Kidney (tissue), 14 donors: ENCODE measurements around the gene CD79A. TPM values are rescaled to one million over a fixed set of nuclear protein-coding genes. Genes with fewer than 3 reads are reported as not detected.

ENCODE experiments used
- DNase-seq, 5 donors: peaks; one replicate each; pipeline ENCODE4 v3.0.0-alpha.2; 2013 to 2020
- FAIRE-seq: peaks from 2 replicates; lab custom pipeline; 2012; peaks lifted over from hg19 to GRCh38; lab: Jason Lieb, UNC
- H3K27ac ChIP-seq, 2 donors: one replicate each; pipeline ENCODE4 v1.7.0; 2013; ENCODE audit warnings: low read depth in 2 of 2, low read length in 2 of 2, inconsistent platforms in 1 of 2
- H3K27me3 ChIP-seq: one replicate; pipeline ENCODE4 v1.7.1; 2013; ENCODE audit warnings: low read length, inconsistent platforms; ENCODE audit not compliant: control insufficient read depth, insufficient read depth
- H3K36me3 ChIP-seq, 3 donors: one replicate each; pipeline versions ENCODE4 v1.7.0 to v1.7.1; 2013; ENCODE audit warnings: low read length in 3 of 3, control low read depth in 1 of 3, inconsistent platforms in 1 of 3; ENCODE audit not compliant: insufficient read depth in 3 of 3, control insufficient read depth in 2 of 3
- H3K4me1 ChIP-seq, 3 donors: one replicate each; pipeline versions ENCODE4 v1.7.0 to v1.7.1; 2013; ENCODE audit warnings: low read length in 3 of 3, inconsistent platforms in 1 of 3, low read depth in 1 of 3; ENCODE audit not compliant: control insufficient read depth in 2 of 3, insufficient read depth in 2 of 3
- H3K4me3 ChIP-seq, 3 donors: one replicate each; pipeline versions ENCODE4 v1.7.0 to v1.8.1; 2013; ENCODE audit warnings: low read length in 3 of 3, control low read depth in 1 of 3, inconsistent platforms in 1 of 3
- H3K9ac ChIP-seq, 3 donors: one replicate each; pipeline versions ENCODE4 v1.7.0 to v1.7.1; 2013; ENCODE audit warnings: low read length in 3 of 3, control low read depth in 1 of 3, inconsistent platforms in 1 of 3
- H3K9me3 ChIP-seq, 3 donors: one replicate each; pipeline versions ENCODE4 v1.7.0 to v1.7.1; 2013; ENCODE audit warnings: low read length in 3 of 3, control low read depth in 1 of 3, inconsistent platforms in 1 of 3; ENCODE audit not compliant: control insufficient read depth in 2 of 3, insufficient read depth in 1 of 3
- intact Hi-C: fragments of 100-400 bp; cut with DNase I; formaldehyde crosslinking; loops from one replicate; pipeline ENCODE4 v1.11.1; 2022
- polyA plus RNA-seq: library from polyadenylated mRNA; stranded (reverse); fragments of 350-450 nt; fragmentation: Illumina TruSeq; extraction: RNeasy Lipid Tissue Mini Kit (QIAGEN cat#74804); gene quantifications from one replicate; pipeline ENCODE4 v1.2.3, GENCODE V29; 2014; ENCODE audit warnings: low read depth, low replicate concordance; ENCODE audit not compliant: insufficient read depth
- total RNA-seq: library from RNA; stranded (reverse); fragmentation: NEBNext Ultra II Directional; extraction: Animal tissue kit (Norgen Biotek cat#: 25700); gene quantifications from one replicate; pipeline ENCODE4 v1.2.1, GENCODE V29; 2021
- TF ChIP-seq, protein P1 (sequence below): IDR thresholded peaks from 3 replicates; pipeline ENCODE4 v1.5.1; 2012; ENCODE audit warnings: mild to moderate bottlenecking, moderate library complexity, borderline replicate concordance; ENCODE audit not compliant: insufficient read depth; ENCODE audit errors: extremely low read depth
- donor health status: control.
- donor health status: control.
- donor health status: control.
- donor health status: control.
- donor health status: control.
- donor health status: DM: yes; HTN: yes; CAD: no.
- donor health status: Normal renal cell carcinoma (clear cell type).

The CD79A gene
- total and polyA plus RNA-seq, 2 donors from 2014 or later = 0.32 to 11.0 TPM

GRCh38 chr19:41886761-41887710 is 10.0 kb downstream of the CD79A start:
- intact Hi-C loops = no loop called here
- no peak overlapping the region for H3K9ac ChIP-seq
- peaks cover 0 to 17% (median 6%) of the 10 kb centered on the region in 3 donors for H3K4me1 ChIP-seq
- FAIRE-seq = no peak
- no peak for DNase-seq
- no peaks in the 10 kb centered on the region for H3K9me3 ChIP-seq
- H3K27ac ChIP-seq = no peak overlapping the region
- H3K36me3 ChIP-seq = peaks cover 0 to 6% (median 3%) of the 10 kb centered on the region in 3 donors
- H3K4me3 ChIP-seq = no peak overlapping the region
- TF ChIP-seq, protein P1, sequence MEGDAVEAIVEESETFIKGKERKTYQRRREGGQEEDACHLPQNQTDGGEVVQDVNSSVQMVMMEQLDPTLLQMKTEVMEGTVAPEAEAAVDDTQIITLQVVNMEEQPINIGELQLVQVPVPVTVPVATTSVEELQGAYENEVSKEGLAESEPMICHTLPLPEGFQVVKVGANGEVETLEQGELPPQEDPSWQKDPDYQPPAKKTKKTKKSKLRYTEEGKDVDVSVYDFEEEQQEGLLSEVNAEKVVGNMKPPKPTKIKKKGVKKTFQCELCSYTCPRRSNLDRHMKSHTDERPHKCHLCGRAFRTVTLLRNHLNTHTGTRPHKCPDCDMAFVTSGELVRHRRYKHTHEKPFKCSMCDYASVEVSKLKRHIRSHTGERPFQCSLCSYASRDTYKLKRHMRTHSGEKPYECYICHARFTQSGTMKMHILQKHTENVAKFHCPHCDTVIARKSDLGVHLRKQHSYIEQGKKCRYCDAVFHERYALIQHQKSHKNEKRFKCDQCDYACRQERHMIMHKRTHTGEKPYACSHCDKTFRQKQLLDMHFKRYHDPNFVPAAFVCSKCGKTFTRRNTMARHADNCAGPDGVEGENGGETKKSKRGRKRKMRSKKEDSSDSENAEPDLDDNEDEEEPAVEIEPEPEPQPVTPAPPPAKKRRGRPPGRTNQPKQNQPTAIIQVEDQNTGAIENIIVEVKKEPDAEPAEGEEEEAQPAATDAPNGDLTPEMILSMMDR = no peak
- H3K27me3 ChIP-seq = no peaks in the 10 kb centered on the region

DNA sequence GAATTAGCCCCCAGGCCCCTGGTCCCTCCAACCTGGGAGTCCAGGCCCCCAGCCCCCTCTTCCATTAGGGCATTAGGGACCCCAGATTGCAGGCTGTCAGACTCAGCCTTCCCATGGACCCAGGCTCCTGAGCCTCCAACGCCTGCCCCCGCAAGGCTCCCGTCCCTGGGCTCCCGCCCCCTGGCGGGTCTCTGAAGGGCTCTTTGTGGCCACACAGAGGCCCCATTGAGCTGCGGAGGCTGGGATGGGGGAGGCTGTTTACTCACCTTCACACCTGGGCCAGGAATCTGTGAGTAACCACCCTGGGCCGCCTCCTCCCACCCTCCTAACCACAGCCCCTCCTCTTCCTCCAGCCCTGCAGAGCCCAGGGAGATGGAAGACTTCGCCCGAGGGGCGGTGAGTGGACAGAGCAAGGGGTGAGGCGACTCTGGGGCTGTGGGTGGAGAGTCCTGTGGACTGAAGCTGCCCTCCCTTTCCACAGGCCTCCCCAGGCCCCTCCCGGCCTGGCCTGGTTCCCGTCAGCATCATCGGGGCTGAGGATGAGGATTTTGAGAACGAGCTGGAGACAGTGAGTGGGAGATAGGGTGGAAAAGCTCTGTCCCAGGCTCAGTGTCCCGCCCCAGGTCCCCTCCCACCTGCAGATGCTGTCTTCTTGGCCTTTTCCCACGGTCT is 10.8 kb downstream of the CD79A start:
- Histone ChIP-seq H3K4me3 (no peak overlapping the region), H3K9me3 (no peaks in the 10 kb centered on the region), H3K9ac (no peak overlapping the region), H3K27me3 (no peaks in the 10 kb centered on the region), H3K4me1 (peaks cover 0 to 10% (median 6%) of the 10 kb centered on the region in 3 donors), H3K27ac (no peak overlapping the region), H3K36me3 (peaks cover 0 to 9% (median 9%) of the 10 kb centered on the region in 3 donors)
- FAIRE-seq (no peak), DNase-seq (peak in 3 of 5 donors; percentile 42 to 49 (median 43))
- intact Hi-C loops = no loop called here
- TF ChIP-seq, protein P1 = no peak

GRCh38 chr19:41888926-41889325 is 11.8 kb downstream of the CD79A start:
- peaks cover 0 to 10% (median 6%) of the 10 kb centered on the region in 3 donors for H3K4me1 ChIP-seq
- H3K36me3 ChIP-seq = peaks cover 0 to 11% (median 9%) of the 10 kb centered on the region in 3 donors
- no peaks in the 10 kb centered on the region for H3K27me3 ChIP-seq
- TF ChIP-seq, protein P1 = no peak
- no peaks in the 10 kb centered on the region for H3K9me3 ChIP-seq
- H3K27ac ChIP-seq = no peak overlapping the region
- intact Hi-C loops = no loop called here
- no peak for DNase-seq
- H3K4me3 ChIP-seq = no peak overlapping the region
- no peak for FAIRE-seq
- H3K9ac ChIP-seq = no peak overlapping the region
